BE2C (cell line): Measurements from ENCODE around the gene XCR1.

Experiments used
- DNase-seq: peaks from one replicate; pipeline ENCODE4 v3.0.0-alpha.2; 2020
- H3K27me3 ChIP-seq: fragments of 250-450 bp; sonication (Bioruptor Pico); 2 replicates; pipeline ENCODE4 v1.5.1; 2020; ENCODE audit warnings: mild to moderate bottlenecking
- H3K36me3 ChIP-seq: fragments of 250-450 bp; sonication (Bioruptor Pico); 2 replicates; pipeline ENCODE4 v1.5.1; 2020; ENCODE audit warnings: mild to moderate bottlenecking
- H3K4me1 ChIP-seq: fragments of 250-450 bp; sonication (Bioruptor Pico); 2 replicates; pipeline ENCODE4 v1.5.1; 2020
- H3K4me3 ChIP-seq: 2 replicates; pipeline ENCODE4 v1.5.1; 2011; ENCODE audit warnings: low read depth, low read length
- H3K9me3 ChIP-seq: fragments of 250-450 bp; sonication (Bioruptor Pico); 2 replicates; pipeline ENCODE4 v1.5.1; 2020
- TF ChIP-seq, protein P1 (sequence below): IDR thresholded peaks from 2 replicates; pipeline ENCODE4 v1.5.1; 2012; ENCODE audit warnings: mild to moderate bottlenecking, low read depth, low read length

XCR1 gene

DNA sequence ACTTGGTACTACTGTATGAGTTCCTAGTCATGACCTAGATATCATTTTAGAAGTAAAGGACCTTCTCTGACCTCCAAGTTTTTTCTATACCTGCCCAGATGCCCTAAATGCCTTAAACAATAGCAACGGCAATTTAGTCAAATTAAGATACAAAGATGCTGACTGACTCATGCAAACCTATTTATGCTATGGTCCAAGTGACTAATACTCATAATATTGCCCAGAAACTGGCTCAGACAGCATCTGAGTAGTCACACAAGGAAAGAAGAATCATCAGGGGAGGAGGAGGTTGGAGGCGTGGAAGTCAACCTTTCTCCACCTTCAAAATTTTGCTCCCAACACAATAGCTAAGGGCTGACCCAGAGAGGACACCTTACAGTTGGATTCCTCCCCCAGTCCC lies 38.5 kb downstream of the XCR1 start:
- H3K4me3 ChIP-seq: no peak overlapping the region
- DNase-seq: no peak
- TF ChIP-seq, protein P1, sequence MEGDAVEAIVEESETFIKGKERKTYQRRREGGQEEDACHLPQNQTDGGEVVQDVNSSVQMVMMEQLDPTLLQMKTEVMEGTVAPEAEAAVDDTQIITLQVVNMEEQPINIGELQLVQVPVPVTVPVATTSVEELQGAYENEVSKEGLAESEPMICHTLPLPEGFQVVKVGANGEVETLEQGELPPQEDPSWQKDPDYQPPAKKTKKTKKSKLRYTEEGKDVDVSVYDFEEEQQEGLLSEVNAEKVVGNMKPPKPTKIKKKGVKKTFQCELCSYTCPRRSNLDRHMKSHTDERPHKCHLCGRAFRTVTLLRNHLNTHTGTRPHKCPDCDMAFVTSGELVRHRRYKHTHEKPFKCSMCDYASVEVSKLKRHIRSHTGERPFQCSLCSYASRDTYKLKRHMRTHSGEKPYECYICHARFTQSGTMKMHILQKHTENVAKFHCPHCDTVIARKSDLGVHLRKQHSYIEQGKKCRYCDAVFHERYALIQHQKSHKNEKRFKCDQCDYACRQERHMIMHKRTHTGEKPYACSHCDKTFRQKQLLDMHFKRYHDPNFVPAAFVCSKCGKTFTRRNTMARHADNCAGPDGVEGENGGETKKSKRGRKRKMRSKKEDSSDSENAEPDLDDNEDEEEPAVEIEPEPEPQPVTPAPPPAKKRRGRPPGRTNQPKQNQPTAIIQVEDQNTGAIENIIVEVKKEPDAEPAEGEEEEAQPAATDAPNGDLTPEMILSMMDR: no peak
- H3K4me1 ChIP-seq: no peaks in the 10 kb centered on the region
- no peaks in the 10 kb centered on the region for H3K36me3 ChIP-seq
- H3K9me3 ChIP-seq: no peaks in the 10 kb centered on the region
- no peaks in the 10 kb centered on the region for H3K27me3 ChIP-seq

DNA sequence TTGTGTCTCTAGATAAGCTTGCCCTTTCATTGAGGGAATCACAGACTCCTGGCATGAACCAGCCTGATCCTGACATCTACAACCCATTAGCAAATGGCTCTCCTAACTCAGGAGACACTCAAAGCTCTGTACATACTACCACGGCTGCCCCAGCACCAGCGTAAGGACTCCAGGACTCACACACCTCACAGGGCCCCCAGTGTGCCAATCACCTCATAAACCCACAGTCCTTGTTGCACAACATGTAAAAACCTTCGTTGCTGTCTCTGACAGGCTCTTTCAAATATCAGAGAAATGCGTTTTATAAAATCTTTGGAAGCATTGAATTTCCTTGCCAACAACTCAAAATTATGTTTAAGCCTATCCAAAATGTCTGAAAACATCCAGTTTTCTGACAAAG lies 38.9 kb downstream of the XCR1 start:
- Histone ChIP-seq H3K4me1 (no peaks in the 10 kb centered on the region), H3K27me3 (no peaks in the 10 kb centered on the region), H3K36me3 (no peaks in the 10 kb centered on the region), H3K4me3 (no peak overlapping the region), H3K9me3 (no peaks in the 10 kb centered on the region)
- TF ChIP-seq, protein P1: no peak
- no peak for DNase-seq

DNA sequence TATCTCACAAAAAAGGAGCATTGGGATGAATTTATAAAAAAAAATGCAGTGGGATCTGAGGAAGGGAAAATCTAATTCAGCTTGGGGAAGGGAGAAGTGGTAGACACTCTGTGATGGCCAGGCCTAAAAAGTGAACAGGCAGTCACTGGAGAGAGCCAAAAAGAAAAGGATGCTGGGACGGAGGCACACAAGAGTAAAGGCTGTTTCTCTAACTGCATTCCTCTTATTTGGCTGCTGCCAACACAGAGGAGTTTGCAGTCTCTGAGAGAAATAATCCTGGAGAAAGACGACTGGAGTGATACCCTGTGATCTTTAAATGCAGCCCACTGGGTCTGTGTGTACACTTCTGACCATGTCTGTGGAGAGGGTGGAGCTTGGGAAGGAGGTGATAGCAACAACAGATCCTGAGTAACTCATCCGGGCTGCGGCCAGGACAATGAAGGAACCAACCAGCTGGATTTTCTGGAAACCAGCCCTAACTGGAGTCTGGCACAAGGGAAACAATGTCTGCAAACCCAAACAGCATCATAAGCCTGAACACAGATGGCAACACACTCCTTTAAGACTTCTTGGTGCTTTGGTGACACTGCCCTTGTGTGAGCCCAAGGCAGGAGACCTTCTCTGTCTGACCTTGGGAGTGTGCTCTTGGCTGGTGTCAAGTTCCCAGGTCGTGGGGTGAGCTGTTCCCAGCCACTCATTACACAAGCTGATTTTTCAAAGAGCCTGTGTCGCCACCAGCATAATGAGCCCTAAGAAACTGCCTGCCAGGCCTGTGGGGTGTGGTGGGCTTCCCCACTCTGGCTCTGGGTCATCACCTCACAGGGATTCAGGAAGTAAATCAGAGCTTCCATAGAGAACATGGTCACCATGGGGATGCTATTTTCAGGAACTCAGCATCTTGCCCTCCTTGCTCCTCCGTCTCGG lies 39.7 kb downstream of the XCR1 start:
- no peaks in the 10 kb centered on the region; the same call in 1 of the 2 replicates for H3K36me3 ChIP-seq
- no peaks in the 10 kb centered on the region for H3K9me3 ChIP-seq

DNA sequence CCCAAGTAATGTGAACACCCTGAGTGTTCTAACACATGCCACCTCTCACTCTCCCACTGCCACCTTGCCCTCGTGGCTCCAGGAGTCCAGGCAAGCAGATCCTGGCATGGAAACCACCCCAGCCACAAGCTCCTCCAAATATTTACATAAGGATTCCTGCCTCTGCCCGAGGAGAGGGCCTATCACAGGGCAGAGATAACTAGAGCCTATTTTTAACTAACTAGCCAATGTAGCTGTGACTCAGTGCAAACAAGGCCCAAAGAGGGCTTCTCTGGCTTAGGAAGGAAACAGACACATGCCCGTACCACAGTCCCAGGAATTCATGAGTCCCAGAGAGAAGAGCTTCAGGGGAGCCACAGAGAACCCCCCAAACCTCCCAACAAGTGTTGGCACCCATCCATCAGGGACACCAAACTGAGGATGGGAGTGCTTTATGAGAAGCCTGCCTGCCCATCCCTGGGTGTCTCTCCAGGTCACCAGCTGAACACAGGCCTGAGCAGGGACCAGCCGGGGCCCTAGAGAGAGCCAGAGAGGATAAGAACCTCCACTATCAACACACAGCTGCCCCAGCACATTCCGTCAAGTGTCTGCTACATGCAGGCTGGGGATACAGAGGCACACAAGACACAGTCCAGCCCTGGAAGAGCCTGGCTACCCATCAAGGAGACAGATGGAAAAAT lies 40.8 kb downstream of the XCR1 start:
- TF ChIP-seq, protein P1: no peak
- no peaks in the 10 kb centered on the region for H3K9me3 ChIP-seq
- no peak for DNase-seq
- no peaks in the 10 kb centered on the region; the same call in 1 of the 2 replicates for H3K36me3 ChIP-seq
- H3K4me1 ChIP-seq: no peaks in the 10 kb centered on the region
- no peaks in the 10 kb centered on the region for H3K27me3 ChIP-seq
- no peak overlapping the region for H3K4me3 ChIP-seq

More for the DNA sequence above, 39.7 kb downstream of the XCR1 start:
- Histone ChIP-seq H3K27me3 (no peaks in the 10 kb centered on the region), H3K4me1 (no peaks in the 10 kb centered on the region), H3K4me3 (no peak overlapping the region)
- no peak for DNase-seq
- TF ChIP-seq, protein P1: no peak

DNA sequence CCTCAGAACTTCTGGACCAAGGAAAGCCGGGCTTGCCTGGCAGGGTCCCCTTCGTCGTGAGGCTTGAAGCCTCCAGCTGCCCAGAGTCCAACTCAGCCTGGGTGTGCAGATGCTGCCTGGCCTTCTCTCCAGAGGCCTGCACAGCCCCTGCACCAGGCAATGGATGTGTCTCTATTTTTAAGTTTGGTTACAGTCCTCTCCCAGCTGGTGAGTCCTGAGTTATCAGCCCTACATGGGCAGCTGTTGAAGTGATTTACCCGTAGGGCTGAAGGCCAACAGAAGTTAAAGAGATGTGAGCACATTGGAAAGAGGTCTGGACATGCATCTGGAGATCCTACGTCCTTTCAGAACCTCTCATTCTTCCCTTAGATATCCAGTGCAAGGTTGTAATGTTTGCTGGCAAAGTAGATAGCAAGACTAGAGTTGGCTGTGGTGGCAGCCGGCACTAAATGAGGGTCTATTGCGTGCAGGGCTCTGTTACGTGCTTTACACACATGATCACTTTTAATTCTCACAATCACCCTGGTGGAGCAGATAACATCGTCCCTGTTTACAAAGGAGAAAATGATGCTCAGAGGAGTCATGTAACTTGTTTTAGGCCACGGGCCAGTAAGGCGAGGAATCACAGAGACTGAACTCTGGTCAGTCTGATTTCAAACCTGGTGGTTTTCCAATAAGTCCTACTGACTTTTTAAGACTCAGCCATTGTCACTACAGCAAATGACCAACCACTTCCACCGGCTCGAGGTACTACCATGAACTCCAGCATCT lies 41.6 kb downstream of the XCR1 start:
- Histone ChIP-seq H3K4me3 (no peak overlapping the region), H3K27me3 (no peaks in the 10 kb centered on the region), H3K4me1 (no peaks in the 10 kb centered on the region), H3K9me3 (no peaks in the 10 kb centered on the region), H3K36me3 (no peaks in the 10 kb centered on the region; the same call in 1 of the 2 replicates)
- TF ChIP-seq, protein P1: no peak
- DNase-seq: no peak
